GM23338 (cell line): ENCODE measurements around the gene CLDN7. TPM values are rescaled to one million over a fixed set of nuclear protein-coding genes. Genes with fewer than 3 reads are reported as not detected.

Experiments
- ATAC-seq: fragments of 200-7000 bp; cut with Tn5 transposase; 3 replicates; pipeline ENCODE4 v1.9.1; 2020
- DNase-seq: peaks from one replicate; pipeline ENCODE4 v3.0.0-alpha.2; 2015; ENCODE audit warnings: low spot score
- H2AFZ ChIP-seq: fragments of 200-600 bp; sonication (generic); 2 replicates; pipeline ENCODE4 v1.8.0; 2016; ENCODE audit warnings: antibody characterized with exemption, mild to moderate bottlenecking, moderate library complexity
- H3F3A ChIP-seq: fragments of 200-600 bp; sonication (generic); replicated peaks from 2 replicates; pipeline ENCODE4 v1.8.0; 2017; ENCODE audit warnings: antibody characterized with exemption, mixed run types, low read depth
- H3K27ac ChIP-seq: fragments of 200-600 bp; sonication (generic); 2 replicates; pipeline ENCODE4 v1.6.1; 2016; ENCODE audit warnings: low read depth
- H3K27me3 ChIP-seq: fragments of 200-600 bp; sonication (generic); 2 replicates; pipeline ENCODE4 v1.8.0; 2016; ENCODE audit warnings: mild to moderate bottlenecking, mixed run types, moderate library complexity; ENCODE audit not compliant: insufficient read depth
- H3K36me3 ChIP-seq: fragments of 200-600 bp; sonication (generic); 2 replicates; pipeline ENCODE4 v1.8.0; 2016; ENCODE audit warnings: mild to moderate bottlenecking; ENCODE audit not compliant: insufficient read depth
- H3K4me1 ChIP-seq: fragments of 200-600 bp; sonication (generic); 2 replicates; pipeline ENCODE4 v1.8.0; 2016; ENCODE audit warnings: mild to moderate bottlenecking, moderate library complexity; ENCODE audit not compliant: insufficient read depth
- H3K4me2 ChIP-seq: fragments of 200-600 bp; sonication (generic); 2 replicates; pipeline ENCODE4 v1.7.1; 2017; ENCODE audit warnings: mixed run types
- H3K4me3 ChIP-seq: fragments of 200-600 bp; sonication (generic); 2 replicates; pipeline ENCODE4 v1.6.1; 2016; ENCODE audit warnings: mixed run types
- H3K79me2 ChIP-seq: fragments of 200-600 bp; sonication (generic); replicated peaks from 2 replicates; pipeline ENCODE4 v1.8.0; 2017; ENCODE audit warnings: mild to moderate bottlenecking; ENCODE audit not compliant: insufficient read depth
- H3K9me2 ChIP-seq: fragments of 200-600 bp; sonication (generic); 2 replicates; pipeline ENCODE4 v1.8.0; 2017; ENCODE audit not compliant: insufficient read depth
- H4K20me1 ChIP-seq: fragments of 200-600 bp; sonication (generic); replicated peaks from 2 replicates; pipeline ENCODE4 v1.8.0; 2017; ENCODE audit warnings: mild to moderate bottlenecking; ENCODE audit not compliant: insufficient read depth
- H3K27ac Mint-ChIP-seq: 2 replicates; pipeline ENCODE4 v1.8.0; 2020; ENCODE audit warnings: inconsistent platforms, mild to moderate bottlenecking, moderate library complexity, mixed read lengths
- H3K27me3 Mint-ChIP-seq: 3 replicates; pipeline ENCODE4 v1.8.0; 2022; ENCODE audit warnings: low read depth, mild to moderate bottlenecking, moderate library complexity, mixed read lengths, inconsistent platforms; ENCODE audit not compliant: insufficient read depth, poor library complexity
- H3K36me3 Mint-ChIP-seq: 3 replicates; pipeline ENCODE4 v1.8.0; 2021; ENCODE audit warnings: low read depth, mild to moderate bottlenecking, inconsistent platforms, moderate library complexity, mixed read lengths
- H3K4me1 Mint-ChIP-seq: 3 replicates; pipeline ENCODE4 v1.8.0; 2020; ENCODE audit warnings: mild to moderate bottlenecking, inconsistent platforms, mixed read lengths
- H3K4me3 Mint-ChIP-seq: 3 replicates; pipeline ENCODE4 v1.8.0; 2021; ENCODE audit warnings: moderate library complexity, mild to moderate bottlenecking, inconsistent platforms, mixed read lengths
- H3K9me3 Mint-ChIP-seq: 3 replicates; pipeline ENCODE4 v1.8.0; 2020; ENCODE audit warnings: moderate library complexity, mild to moderate bottlenecking, inconsistent platforms, mixed read lengths
- CREB1 ChIP-seq: fragments of 250-450 bp; sonication (Bioruptor Pico); IDR thresholded peaks from 2 replicates; pipeline ENCODE4 v1.5.0; 2020; ENCODE audit warnings: low read depth, mild to moderate bottlenecking, moderate library complexity
- EZH2 ChIP-seq: fragments of 200-600 bp; sonication (generic); IDR thresholded peaks from one replicate; pipeline ENCODE4 v1.8.0; 2017; ENCODE audit warnings: antibody characterized with exemption, mild to moderate bottlenecking, low read depth; ENCODE audit not compliant: unreplicated experiment
- EZH2phosphoT487 ChIP-seq: fragments of 200-600 bp; sonication (generic); IDR thresholded peaks from one replicate; pipeline ENCODE4 v1.8.1; 2018; ENCODE audit warnings: antibody characterized with exemption; ENCODE audit not compliant: unreplicated experiment
- JUNB ChIP-seq: IDR thresholded peaks from one replicate; pipeline ENCODE4 v1.6.1; 2016; ENCODE audit warnings: antibody characterized with exemption; ENCODE audit not compliant: unreplicated experiment
- NANOG ChIP-seq: IDR thresholded peaks from 2 replicates; pipeline ENCODE4 v1.6.1; 2016; ENCODE audit warnings: antibody characterized with exemption, borderline replicate concordance
- POLR2AphosphoS5 ChIP-seq: IDR thresholded peaks from 2 replicates; pipeline ENCODE4 v1.6.1; 2016; ENCODE audit warnings: antibody characterized with exemption, low read depth
- STAT1 ChIP-seq: IDR thresholded peaks from one replicate; pipeline ENCODE4 v1.6.1; 2016; ENCODE audit warnings: antibody characterized with exemption; ENCODE audit not compliant: unreplicated experiment
- ZNF114 ChIP-seq: fragments of 250-450 bp; sonication (Bioruptor Pico); IDR thresholded peaks from 2 replicates; pipeline ENCODE4 v1.5.0; 2020; ENCODE audit warnings: mild to moderate bottlenecking, moderate library complexity
- ZNF331 ChIP-seq: fragments of 250-450 bp; sonication (Bioruptor Pico); IDR thresholded peaks from 2 replicates; pipeline ENCODE4 v1.5.0; 2020; ENCODE audit warnings: low read depth, mild to moderate bottlenecking, moderate library complexity
- polyA plus RNA-seq: library from polyadenylated mRNA; unstranded; fragments of >200 nt; fragmentation: Nextera tagmentation; extraction: Ambion mirVana; gene quantifications from 2 replicates; pipeline ENCODE4 v1.2.1, GENCODE V29; 2016
- total RNA-seq: library from RNA; depleted of rRNA; stranded (reverse); fragments of >200 nt; shearing (Covaris generic); gene quantifications from 2 replicates; pipeline ENCODE4 v1.2.3, GENCODE V29; 2014
- TF ChIP-seq, protein P1 (sequence below): IDR thresholded peaks from one replicate; pipeline ENCODE4 v1.6.1; 2018; ENCODE audit warnings: antibody characterized with exemption; ENCODE audit not compliant: unreplicated experiment
- TF ChIP-seq, protein P2 (sequence below): IDR thresholded peaks from 2 replicates; pipeline ENCODE4 v1.6.1; 2016; ENCODE audit warnings: antibody characterized with exemption
- TF ChIP-seq, protein P3 (sequence below): fragments of 250-450 bp; sonication (Bioruptor Pico); IDR thresholded peaks from 2 replicates; pipeline ENCODE4 v1.5.0; 2020; ENCODE audit warnings: mild to moderate bottlenecking, moderate library complexity
- TF ChIP-seq, protein P4 (sequence below), 2 experiments: fragments of 200-600 bp in 1 of 2; sonication (generic) in 1 of 2; conservative IDR thresholded peaks; 2 replicates each; pipeline versions ENCODE4 v1.5.1 to v1.6.1; 2016 to 2017; ENCODE audit warnings: antibody characterized with exemption in 2 of 2, low read depth in 2 of 2, mild to moderate bottlenecking in 2 of 2, moderate library complexity in 1 of 2

Gene CLDN7
- total and polyA plus RNA-seq, 2 experiments from 2014 or later: 50.7 to 111 TPM

DNA sequence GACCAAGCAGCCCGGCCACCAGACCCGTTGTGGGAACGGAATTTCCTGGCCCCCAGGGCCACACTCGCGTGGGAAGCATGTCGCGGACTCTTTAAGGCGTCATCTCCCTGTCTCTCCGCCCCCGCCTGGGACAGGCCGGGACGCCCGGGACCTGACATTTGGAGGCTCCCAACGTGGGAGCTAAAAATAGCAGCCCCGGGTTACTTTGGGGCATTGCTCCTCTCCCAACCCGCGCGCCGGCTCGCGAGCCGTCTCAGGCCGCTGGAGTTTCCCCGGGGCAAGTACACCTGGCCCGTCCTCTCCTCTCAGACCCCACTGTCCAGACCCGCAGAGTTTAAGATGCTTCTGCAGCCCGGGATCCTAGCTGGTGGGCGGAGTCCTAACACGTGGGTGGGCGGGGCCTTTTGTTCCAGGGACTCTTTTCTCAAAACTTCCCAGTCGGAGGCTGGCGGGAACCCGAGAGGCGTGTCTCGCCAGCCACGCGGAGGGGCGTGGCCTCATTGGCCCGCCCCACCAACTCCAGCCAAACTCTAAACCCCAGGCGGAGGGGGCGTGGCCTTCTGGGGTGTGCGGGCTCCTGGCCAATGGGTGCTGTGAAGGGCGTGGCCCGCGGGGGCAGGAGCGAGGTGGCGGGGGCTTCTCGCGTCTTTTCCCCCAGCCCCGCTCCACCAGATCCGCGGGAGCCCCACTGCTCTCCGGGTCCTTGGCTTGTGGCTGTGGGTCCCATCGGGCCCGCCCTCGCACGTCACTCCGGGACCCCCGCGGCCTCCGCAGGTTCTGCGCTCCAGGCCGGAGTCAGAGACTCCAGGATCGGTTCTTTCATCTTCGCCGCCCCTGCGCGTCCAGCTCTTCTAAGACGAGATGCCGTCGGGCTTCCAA lies 19.0 kb upstream of the CLDN7 start, which contains the start of gene SLC2A4:
TSS of gene SLC2A4 (plus strand) at position 645 of the 879 bp plus-strand sequence. CDS start at position 862, 217 bp downstream.
- Histone ChIP-seq H3K27ac (no peak within 1 kb of the TSS), H3K36me3 (peaks cover 5% of the 10 kb centered on the region; the same call in 1 of the 2 replicates), H2AFZ (peak within 1 kb of the TSS; percentile 76), H3K9me2 (no peaks in the 10 kb centered on the region), H3K4me1 (peaks cover 13% of the 10 kb centered on the region; the same call in 1 of the 2 replicates), H3K27me3 (peaks cover 10% of the 10 kb centered on the region), H4K20me1 (peaks cover 3% of the 10 kb centered on the region; the same call in 1 of the 2 replicates), H3K4me2 (peak within 1 kb of the TSS; percentile 86), H3K79me2 (no peaks in the 10 kb centered on the region), H3F3A (peaks cover 15% of the 10 kb centered on the region; the same call in 1 of the 2 replicates), H3K4me3 (peak within 1 kb of the TSS; percentile 89)
- H3K27ac Mint-ChIP-seq: no peak within 1 kb of the TSS
- peak within 1 kb of the TSS; percentile 59 for H3K4me3 Mint-ChIP-seq
- H3K4me1 Mint-ChIP-seq: peaks cover 24% of the 10 kb centered on the region
- H3K9me3 Mint-ChIP-seq: no peaks in the 10 kb centered on the region; the same call in 2 of the 3 replicates
- no peak for TF ChIP-seq CREB1 (CRISPR knock-in tag)
- TF ChIP-seq, protein P1, sequence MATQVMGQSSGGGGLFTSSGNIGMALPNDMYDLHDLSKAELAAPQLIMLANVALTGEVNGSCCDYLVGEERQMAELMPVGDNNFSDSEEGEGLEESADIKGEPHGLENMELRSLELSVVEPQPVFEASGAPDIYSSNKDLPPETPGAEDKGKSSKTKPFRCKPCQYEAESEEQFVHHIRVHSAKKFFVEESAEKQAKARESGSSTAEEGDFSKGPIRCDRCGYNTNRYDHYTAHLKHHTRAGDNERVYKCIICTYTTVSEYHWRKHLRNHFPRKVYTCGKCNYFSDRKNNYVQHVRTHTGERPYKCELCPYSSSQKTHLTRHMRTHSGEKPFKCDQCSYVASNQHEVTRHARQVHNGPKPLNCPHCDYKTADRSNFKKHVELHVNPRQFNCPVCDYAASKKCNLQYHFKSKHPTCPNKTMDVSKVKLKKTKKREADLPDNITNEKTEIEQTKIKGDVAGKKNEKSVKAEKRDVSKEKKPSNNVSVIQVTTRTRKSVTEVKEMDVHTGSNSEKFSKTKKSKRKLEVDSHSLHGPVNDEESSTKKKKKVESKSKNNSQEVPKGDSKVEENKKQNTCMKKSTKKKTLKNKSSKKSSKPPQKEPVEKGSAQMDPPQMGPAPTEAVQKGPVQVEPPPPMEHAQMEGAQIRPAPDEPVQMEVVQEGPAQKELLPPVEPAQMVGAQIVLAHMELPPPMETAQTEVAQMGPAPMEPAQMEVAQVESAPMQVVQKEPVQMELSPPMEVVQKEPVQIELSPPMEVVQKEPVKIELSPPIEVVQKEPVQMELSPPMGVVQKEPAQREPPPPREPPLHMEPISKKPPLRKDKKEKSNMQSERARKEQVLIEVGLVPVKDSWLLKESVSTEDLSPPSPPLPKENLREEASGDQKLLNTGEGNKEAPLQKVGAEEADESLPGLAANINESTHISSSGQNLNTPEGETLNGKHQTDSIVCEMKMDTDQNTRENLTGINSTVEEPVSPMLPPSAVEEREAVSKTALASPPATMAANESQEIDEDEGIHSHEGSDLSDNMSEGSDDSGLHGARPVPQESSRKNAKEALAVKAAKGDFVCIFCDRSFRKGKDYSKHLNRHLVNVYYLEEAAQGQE: no peak
- no peak for TF ChIP-seq NANOG
- TF ChIP-seq, protein P2, sequence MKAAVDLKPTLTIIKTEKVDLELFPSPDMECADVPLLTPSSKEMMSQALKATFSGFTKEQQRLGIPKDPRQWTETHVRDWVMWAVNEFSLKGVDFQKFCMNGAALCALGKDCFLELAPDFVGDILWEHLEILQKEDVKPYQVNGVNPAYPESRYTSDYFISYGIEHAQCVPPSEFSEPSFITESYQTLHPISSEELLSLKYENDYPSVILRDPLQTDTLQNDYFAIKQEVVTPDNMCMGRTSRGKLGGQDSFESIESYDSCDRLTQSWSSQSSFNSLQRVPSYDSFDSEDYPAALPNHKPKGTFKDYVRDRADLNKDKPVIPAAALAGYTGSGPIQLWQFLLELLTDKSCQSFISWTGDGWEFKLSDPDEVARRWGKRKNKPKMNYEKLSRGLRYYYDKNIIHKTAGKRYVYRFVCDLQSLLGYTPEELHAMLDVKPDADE: no peak
- TF ChIP-seq, protein P3, sequence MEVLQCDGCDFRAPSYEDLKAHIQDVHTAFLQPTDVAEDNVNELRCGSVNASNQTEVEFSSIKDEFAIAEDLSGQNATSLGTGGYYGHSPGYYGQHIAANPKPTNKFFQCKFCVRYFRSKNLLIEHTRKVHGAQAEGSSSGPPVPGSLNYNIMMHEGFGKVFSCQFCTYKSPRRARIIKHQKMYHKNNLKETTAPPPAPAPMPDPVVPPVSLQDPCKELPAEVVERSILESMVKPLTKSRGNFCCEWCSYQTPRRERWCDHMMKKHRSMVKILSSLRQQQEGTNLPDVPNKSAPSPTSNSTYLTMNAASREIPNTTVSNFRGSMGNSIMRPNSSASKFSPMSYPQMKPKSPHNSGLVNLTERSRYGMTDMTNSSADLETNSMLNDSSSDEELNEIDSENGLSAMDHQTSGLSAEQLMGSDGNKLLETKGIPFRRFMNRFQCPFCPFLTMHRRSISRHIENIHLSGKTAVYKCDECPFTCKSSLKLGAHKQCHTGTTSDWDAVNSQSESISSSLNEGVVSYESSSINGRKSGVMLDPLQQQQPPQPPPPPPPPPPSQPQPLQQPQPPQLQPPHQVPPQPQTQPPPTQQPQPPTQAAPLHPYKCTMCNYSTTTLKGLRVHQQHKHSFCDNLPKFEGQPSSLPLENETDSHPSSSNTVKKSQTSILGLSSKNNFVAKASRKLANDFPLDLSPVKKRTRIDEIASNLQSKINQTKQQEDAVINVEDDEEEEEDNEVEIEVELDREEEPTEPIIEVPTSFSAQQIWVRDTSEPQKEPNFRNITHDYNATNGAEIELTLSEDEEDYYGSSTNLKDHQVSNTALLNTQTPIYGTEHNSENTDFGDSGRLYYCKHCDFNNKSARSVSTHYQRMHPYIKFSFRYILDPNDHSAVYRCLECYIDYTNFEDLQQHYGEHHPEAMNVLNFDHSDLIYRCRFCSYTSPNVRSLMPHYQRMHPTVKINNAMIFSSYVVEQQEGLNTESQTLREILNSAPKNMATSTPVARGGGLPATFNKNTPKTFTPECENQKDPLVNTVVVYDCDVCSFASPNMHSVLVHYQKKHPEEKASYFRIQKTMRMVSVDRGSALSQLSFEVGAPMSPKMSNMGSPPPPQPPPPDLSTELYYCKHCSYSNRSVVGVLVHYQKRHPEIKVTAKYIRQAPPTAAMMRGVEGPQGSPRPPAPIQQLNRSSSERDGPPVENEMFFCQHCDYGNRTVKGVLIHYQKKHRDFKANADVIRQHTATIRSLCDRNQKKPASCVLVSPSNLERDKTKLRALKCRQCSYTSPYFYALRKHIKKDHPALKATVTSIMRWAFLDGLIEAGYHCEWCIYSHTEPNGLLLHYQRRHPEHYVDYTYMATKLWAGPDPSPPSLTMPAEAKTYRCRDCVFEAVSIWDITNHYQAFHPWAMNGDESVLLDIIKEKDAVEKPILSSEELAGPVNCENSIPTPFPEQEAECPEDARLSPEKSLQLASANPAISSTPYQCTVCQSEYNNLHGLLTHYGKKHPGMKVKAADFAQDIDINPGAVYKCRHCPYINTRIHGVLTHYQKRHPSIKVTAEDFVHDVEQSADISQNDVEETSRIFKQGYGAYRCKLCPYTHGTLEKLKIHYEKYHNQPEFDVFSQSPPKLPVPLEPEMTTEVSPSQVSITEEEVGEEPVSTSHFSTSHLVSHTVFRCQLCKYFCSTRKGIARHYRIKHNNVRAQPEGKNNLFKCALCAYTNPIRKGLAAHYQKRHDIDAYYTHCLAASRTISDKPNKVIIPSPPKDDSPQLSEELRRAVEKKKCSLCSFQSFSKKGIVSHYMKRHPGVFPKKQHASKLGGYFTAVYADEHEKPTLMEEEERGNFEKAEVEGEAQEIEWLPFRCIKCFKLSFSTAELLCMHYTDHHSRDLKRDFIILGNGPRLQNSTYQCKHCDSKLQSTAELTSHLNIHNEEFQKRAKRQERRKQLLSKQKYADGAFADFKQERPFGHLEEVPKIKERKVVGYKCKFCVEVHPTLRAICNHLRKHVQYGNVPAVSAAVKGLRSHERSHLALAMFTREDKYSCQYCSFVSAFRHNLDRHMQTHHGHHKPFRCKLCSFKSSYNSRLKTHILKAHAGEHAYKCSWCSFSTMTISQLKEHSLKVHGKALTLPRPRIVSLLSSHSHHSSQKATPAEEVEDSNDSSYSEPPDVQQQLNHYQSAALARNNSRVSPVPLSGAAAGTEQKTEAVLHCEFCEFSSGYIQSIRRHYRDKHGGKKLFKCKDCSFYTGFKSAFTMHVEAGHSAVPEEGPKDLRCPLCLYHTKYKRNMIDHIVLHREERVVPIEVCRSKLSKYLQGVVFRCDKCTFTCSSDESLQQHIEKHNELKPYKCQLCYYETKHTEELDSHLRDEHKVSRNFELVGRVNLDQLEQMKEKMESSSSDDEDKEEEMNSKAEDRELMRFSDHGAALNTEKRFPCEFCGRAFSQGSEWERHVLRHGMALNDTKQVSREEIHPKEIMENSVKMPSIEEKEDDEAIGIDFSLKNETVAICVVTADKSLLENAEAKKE (CRISPR knock-in tag): no peak
- TF ChIP-seq EZH2phosphoT487: no peak
- TF ChIP-seq, protein P4, sequence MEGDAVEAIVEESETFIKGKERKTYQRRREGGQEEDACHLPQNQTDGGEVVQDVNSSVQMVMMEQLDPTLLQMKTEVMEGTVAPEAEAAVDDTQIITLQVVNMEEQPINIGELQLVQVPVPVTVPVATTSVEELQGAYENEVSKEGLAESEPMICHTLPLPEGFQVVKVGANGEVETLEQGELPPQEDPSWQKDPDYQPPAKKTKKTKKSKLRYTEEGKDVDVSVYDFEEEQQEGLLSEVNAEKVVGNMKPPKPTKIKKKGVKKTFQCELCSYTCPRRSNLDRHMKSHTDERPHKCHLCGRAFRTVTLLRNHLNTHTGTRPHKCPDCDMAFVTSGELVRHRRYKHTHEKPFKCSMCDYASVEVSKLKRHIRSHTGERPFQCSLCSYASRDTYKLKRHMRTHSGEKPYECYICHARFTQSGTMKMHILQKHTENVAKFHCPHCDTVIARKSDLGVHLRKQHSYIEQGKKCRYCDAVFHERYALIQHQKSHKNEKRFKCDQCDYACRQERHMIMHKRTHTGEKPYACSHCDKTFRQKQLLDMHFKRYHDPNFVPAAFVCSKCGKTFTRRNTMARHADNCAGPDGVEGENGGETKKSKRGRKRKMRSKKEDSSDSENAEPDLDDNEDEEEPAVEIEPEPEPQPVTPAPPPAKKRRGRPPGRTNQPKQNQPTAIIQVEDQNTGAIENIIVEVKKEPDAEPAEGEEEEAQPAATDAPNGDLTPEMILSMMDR (conservative IDR thresholded peaks at IDR 0.05; ENCODE audit: low read depth in 2 of 2): no peak
- TF ChIP-seq JUNB: no peak
- TF ChIP-seq STAT1: no peak
- TF ChIP-seq POLR2AphosphoS5: no peak
- TF ChIP-seq EZH2: no peak
- TF ChIP-seq ZNF331: no peak
- no peak for TF ChIP-seq ZNF114
- peaks cover 17% of the 10 kb centered on the region for H3K27me3 Mint-ChIP-seq
- DNase-seq: peak; percentile 99
- peak; percentile 71 for ATAC-seq
- H3K36me3 Mint-ChIP-seq: peaks cover 5% of the 10 kb centered on the region
